ENCODE results near the gene RBM6. TPM values are rescaled to one million over a fixed set of nuclear protein-coding genes. Genes with fewer than 3 reads are reported as not detected.
"Not testable (repeated sequence)": the region's sequence is repeated elsewhere in the genome, so short reads cannot be mapped to it uniquely, and the experiment has no call there.

Gene RBM6
- total and polyA plus RNA-seq, 10 donors: 104 to 320 (median 154) TPM

GRCh38 chr3:49902511-49903345, 37.2 kb upstream of the RBM6 start:
- Histone ChIP-seq H3K27me3 (replicated peaks in 1 of 7) (no peaks in the 10 kb centered on the region), H3K27ac (peak overlapping the region in 1 of 8 donors; percentile 62), H3K4me3 (peak overlapping the region in 2 of 8 donors; percentile 38 to 69), H3K36me3 (no peaks in the 10 kb centered on the region), H3K4me1 (peaks cover 9 to 44% (median 32%) of the 10 kb centered on the region in 6 donors), H3K9me3 (no peaks in the 10 kb centered on the region)
- intact Hi-C loops (cut with DNase I; ENCODE audit: low total_unique reads): no loop called here
- WGBS, 5 donors: 90 to 96% (median 95%) methylated on average over 31 to 44 of the region's 44 CpGs
- TF ChIP-seq POLR2AphosphoS5 (IDR thresholded peaks at IDR 0.05) (no peak), POLR2A (IDR thresholded peaks at IDR 0.05) (no peak)
- TF ChIP-seq, protein P1, sequence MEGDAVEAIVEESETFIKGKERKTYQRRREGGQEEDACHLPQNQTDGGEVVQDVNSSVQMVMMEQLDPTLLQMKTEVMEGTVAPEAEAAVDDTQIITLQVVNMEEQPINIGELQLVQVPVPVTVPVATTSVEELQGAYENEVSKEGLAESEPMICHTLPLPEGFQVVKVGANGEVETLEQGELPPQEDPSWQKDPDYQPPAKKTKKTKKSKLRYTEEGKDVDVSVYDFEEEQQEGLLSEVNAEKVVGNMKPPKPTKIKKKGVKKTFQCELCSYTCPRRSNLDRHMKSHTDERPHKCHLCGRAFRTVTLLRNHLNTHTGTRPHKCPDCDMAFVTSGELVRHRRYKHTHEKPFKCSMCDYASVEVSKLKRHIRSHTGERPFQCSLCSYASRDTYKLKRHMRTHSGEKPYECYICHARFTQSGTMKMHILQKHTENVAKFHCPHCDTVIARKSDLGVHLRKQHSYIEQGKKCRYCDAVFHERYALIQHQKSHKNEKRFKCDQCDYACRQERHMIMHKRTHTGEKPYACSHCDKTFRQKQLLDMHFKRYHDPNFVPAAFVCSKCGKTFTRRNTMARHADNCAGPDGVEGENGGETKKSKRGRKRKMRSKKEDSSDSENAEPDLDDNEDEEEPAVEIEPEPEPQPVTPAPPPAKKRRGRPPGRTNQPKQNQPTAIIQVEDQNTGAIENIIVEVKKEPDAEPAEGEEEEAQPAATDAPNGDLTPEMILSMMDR (IDR thresholded peaks at IDR 0.05 in 8 of 11, conservative IDR thresholded peaks at IDR 0.05 in 3 of 11): no peak
- DNase-seq: no peak

DNA sequence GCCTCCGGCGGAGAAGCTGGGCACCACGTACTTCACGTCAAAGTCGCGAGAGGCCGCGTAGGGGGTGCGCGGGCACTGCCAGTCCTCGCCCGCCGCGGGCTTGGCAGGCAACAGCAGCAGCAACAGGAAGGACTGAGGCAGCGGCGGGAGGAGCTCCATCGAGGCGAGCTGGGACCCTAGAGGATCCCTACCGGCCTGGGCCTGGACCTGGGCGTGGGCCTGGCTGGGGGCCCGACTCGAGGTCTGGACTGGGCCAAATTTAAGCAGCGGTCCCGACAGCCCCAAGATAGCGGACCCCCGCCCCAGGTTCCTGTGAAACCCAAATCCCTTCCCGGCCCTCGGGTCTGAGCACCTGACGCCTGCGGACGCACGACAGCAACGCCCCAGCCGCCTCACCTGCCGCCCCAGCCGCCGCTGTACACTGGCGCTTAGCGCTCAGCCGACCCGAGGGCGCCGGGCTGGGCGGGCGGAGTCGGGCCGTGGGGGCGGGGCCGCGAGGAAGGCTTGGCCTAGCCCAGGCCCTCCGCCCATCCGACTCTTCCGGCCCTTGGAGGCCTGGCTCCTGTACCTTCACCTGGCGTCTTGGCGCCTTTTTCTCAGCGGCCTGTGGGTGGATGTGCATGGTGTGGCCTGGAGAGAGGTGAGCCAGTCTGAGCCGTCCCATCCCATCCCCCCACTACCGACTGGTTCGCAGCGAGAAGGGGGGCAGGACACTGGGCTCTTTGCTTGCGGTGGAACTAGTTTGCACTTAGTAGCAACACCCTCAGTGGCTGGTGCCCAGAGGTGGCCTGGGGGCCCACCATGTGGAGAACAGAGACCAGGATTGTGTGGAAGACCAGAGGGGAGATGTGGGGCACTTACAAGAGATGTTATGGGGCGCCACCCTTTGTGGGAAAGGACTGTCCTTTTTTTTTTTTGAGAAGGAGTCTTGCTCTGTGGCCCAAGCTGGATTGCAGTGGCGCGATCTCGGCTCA, 36.2 kb upstream of the RBM6 start, which contains the start of gene MST1R:
TSS of gene MST1R (minus strand) at position 423 of the 974 bp plus-strand sequence. CDS start at position 159, 264 bp downstream.
- peak; percentile 96 for DNase-seq
- Histone ChIP-seq H3K9me3 (no peaks in the 10 kb centered on the region), H3K4me1 (peaks cover 9 to 44% (median 32%) of the 10 kb centered on the region in 6 donors), H3K4me3 (peak within 1 kb of the TSS; percentile 27 to 69 (median 36)), H3K36me3 (peaks cover 0 to 7% (median 0%) of the 10 kb centered on the region in 6 donors), H3K27me3 (replicated peaks in 1 of 7) (no peaks in the 10 kb centered on the region), H3K27ac (peak within 1 kb of the TSS in 6 of 8 donors; percentile 10 to 74 (median 52))
- 24 to 61% (median 35%) methylated on average over 36 to 65 of the region's 65 CpGs for WGBS, 5 donors
- intact Hi-C loops (cut with DNase I; ENCODE audit: low total_unique reads): no loop called here
- TF ChIP-seq POLR2A (IDR thresholded peaks at IDR 0.05) (no peak), POLR2AphosphoS5 (IDR thresholded peaks at IDR 0.05) (peak; percentile 47 to 78 (median 65))
- TF ChIP-seq, protein P1 (IDR thresholded peaks at IDR 0.05 in 8 of 11, conservative IDR thresholded peaks at IDR 0.05 in 3 of 11): peak in 1 of 11 experiments; percentile 15

DNA sequence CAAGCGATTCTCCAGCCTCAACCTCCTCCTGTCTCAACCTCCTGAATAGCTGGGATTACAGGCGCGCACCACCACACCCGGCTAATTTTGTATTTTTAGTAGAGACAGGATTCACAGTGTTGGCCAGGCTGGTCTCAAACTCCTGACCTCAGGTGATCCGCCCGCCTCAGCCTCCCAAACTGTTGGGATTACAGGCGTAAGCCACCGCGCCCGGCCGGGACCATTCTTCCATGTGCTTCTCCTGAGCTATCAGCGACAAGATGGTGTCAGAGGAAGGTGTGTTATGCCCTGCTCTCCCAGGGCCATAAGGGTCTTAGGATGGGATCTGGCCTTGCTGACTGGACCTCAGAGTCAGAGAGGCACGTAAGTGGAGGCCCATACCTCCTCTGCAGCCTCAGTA, 35.5 kb upstream of the RBM6 start:
- H3K27me3 ChIP-seq (replicated peaks in 1 of 7); intact Hi-C loops (cut with DNase I; ENCODE audit: low total_unique reads); DNase-seq; H3K9me3 ChIP-seq: not testable (repeated sequence)
- WGBS, 5 donors: 91 to 97% (median 94%) methylated on average over 12 to 13 of the region's 13 CpGs
- H3K27ac ChIP-seq: peak overlapping the region in 4 of 8 donors; percentile 10 to 74 (median 68)
- H3K4me3 ChIP-seq: peak overlapping the region in 2 of 8 donors; percentile 37 to 69
- H3K4me1 ChIP-seq: peaks cover 9 to 44% (median 32%) of the 10 kb centered on the region in 6 donors
- peaks cover 0 to 14% (median 4%) of the 10 kb centered on the region in 6 donors for H3K36me3 ChIP-seq

DNA sequence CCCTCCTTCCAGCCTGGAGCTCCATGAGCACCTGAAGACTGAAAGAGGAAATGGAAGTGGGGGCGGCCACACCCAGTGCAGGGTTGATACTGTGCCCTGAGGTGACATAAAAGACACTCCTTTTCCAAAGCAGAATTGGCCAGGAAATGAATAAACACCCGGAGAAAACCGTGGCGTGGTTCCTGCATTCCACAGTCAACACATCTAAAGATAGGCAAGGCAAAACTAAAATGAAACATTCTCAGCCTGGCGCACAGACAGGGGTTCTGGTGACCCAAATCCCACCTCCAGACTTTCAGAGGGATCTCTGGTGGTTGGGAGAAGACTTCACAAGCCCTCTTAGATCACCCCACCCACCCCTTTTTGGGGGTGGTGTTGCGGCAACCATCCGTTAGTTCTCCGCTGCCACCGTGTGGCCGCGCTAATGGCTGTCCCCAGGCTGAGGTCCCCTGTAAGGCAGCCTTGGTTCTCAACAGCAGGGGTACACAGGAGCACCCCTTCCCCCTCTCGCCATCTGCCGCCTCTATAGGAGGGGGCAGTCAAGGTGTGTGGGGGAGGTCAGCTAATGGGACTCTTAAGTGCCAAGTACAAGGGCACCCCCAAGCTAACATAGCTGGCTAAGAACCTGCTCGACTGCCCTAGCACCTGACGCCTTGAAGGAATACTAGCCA, 33.7 kb upstream of the RBM6 start:
- Histone ChIP-seq H3K27me3 (replicated peaks in 1 of 7) (no peaks in the 10 kb centered on the region), H3K27ac (peak overlapping the region in 5 of 8 donors; percentile 7 to 48 (median 28)), H3K4me3 (peak overlapping the region in 4 of 8 donors; percentile 10 to 53 (median 10)), H3K4me1 (peaks cover 9 to 44% (median 32%) of the 10 kb centered on the region in 6 donors), H3K36me3 (peaks cover 0 to 31% (median 21%) of the 10 kb centered on the region in 6 donors), H3K9me3 (no peaks in the 10 kb centered on the region)
- intact Hi-C loops (cut with DNase I; ENCODE audit: low total_unique reads): no loop called here
- WGBS, 5 donors: 18 to 29% (median 22%) methylated on average over 15 of the region's 15 CpGs
- DNase-seq: peak; percentile 82
- no peak for TF ChIP-seq POLR2A (IDR thresholded peaks at IDR 0.05)
- TF ChIP-seq, protein P1 (IDR thresholded peaks at IDR 0.05 in 8 of 11, conservative IDR thresholded peaks at IDR 0.05 in 3 of 11): peak in 9 of 11 experiments; percentile 32 to 70 (median 49)
- peak in 1 of 3 donors; percentile 14 for TF ChIP-seq POLR2AphosphoS5 (IDR thresholded peaks at IDR 0.05)
